NCI-H1092 treated with DMSO at 0.1 percent for 48 hours (cell line): ENCODE measurements around the gene ITPR1.

ENCODE experiments used
- DNase-seq: peaks from one replicate; lab custom pipeline; 2025; lab: John Stamatoyannopoulos, UW

ITPR1 gene

GRCh38 chr3:4491855-4492207 is 1.3 kb upstream of the ITPR1 start:
- no peak for DNase-seq

- no peak for DNase-seq
Measured at GRCh38 chr3:4492208-4493013, 737 bp upstream of the ITPR1 start.

- no peak for DNase-seq
Measured at GRCh38 chr3:4493941-4494894, 1.1 kb downstream of the ITPR1 start.

- no peak for DNase-seq
Measured at GRCh38 chr3:4494895-4495264, 1.7 kb downstream of the ITPR1 start.

GRCh38 chr3:4495294-4496086 is 2.3 kb downstream of the ITPR1 start:
- DNase-seq = no peak

GRCh38 chr3:4496087-4496452 is 2.9 kb downstream of the ITPR1 start:
- no peak for DNase-seq

- no peak for DNase-seq
Measured at GRCh38 chr3:4497005-4497692, 4.0 kb downstream of the ITPR1 start.

GRCh38 chr3:4497843-4498324 is 4.7 kb downstream of the ITPR1 start:
- DNase-seq = no peak

GRCh38 chr3:4498446-4498845 is 5.3 kb downstream of the ITPR1 start:
- no peak for DNase-seq

GRCh38 chr3:4501437-4501836 is 8.3 kb downstream of the ITPR1 start:
- no peak for DNase-seq

- DNase-seq = no peak
Measured at GRCh38 chr3:4501927-4502326, 8.8 kb downstream of the ITPR1 start.

GRCh38 chr3:4503050-4503449 is 9.9 kb downstream of the ITPR1 start:
- DNase-seq = no peak

GRCh38 chr3:4504340-4505261 is 11.5 kb downstream of the ITPR1 start:
- no peak for DNase-seq

GRCh38 chr3:4505688-4506558 is 12.8 kb downstream of the ITPR1 start:
- DNase-seq = no peak

- DNase-seq = no peak
Measured at GRCh38 chr3:4506559-4507023, 13.4 kb downstream of the ITPR1 start.

GRCh38 chr3:4507024-4507596 is 14.0 kb downstream of the ITPR1 start:
- DNase-seq = no peak

GRCh38 chr3:4508048-4508981 is 15.2 kb downstream of the ITPR1 start:
- no peak for DNase-seq

GRCh38 chr3:4509043-4509442 is 15.9 kb downstream of the ITPR1 start:
- DNase-seq = no peak
